ENCODE results near the gene IL4R.
"Not testable (repeated sequence)": the region's sequence is repeated elsewhere in the genome, so short reads cannot be mapped to it uniquely, and the experiment has no call there.

Gene IL4R

DNA sequence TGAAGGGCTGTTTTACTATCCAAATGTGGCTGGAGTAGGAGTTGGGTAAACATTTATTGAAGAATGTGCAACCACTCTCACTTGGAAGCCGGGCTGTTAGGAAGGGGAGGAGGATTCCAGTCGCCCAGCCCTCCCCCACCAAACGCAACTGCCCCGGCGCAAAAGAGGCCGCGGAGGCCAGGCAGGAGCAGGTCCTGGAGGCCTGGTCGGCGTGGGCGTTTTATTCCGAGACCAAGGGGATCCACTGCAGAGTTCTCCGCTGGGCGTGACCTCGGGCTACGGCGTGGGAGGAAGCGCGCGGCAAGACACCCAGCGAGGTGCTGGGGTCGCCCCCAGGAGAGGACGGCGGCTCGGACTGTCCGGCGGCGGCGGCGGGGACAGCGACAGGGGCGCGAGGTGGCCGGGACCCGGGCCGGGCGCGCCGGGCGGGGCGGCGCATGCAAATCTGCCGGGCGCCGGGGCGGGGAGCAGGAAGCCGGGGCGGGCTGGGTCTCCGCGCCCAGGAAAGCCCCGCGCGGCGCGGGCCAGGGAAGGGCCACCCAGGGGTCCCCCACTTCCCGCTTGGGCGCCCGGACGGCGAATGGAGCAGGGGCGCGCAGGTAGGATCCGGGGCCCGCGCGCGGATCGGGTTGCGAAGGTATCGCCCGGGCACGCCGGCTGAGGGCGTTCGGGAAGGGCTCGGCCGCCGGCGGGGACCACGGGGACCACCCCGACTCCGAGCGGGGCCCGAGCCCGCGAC is at the start of gene IL4R:
IL4R (plus strand) TSS at position 553 of the 739 bp plus-strand sequence. CDS start 26,230 bp downstream, outside the sequence.
- peak in 4 of 56 donors; percentile 12 to 47 (median 26) for DNase-seq

DNA sequence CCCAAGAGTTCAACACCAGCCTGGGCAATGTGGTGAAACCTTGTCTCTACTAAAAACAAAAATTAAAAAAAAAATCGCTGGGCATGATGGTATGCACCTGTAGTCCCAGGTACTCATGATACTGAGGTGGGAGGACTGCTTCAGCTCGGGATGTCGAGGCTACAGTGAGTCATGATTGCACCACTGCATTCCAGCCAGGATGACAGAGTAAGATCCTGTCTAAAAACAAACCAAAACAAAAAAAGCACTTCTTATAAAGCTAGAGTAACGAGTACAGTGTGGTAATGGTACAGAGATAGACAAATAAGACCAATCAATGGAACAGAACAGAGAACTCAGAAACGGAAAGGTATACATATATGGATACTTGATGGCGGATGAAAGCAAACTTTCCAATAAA is 49.6 kb upstream of the IL4R start:
- DNase-seq, result no peak

DNA sequence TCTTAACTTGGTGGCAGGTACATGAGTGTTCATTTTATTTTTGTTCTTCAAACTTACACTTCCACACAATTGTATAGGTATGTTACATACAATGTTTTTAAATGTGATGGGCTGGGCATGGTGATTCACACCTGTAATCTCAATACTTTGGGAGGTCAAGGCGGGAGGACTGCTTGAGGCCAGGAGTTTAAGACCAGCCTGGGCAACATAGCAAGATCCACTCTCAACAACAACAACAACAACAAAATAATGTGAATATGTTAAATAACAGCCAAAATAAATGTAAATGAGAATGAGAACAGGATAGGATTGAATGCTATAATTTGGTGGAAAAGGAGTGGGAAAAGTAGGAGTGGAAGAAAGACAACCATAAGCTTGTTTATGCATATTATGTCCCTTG is 47.8 kb upstream of the IL4R start:
- DNase-seq, result no peak

DNA sequence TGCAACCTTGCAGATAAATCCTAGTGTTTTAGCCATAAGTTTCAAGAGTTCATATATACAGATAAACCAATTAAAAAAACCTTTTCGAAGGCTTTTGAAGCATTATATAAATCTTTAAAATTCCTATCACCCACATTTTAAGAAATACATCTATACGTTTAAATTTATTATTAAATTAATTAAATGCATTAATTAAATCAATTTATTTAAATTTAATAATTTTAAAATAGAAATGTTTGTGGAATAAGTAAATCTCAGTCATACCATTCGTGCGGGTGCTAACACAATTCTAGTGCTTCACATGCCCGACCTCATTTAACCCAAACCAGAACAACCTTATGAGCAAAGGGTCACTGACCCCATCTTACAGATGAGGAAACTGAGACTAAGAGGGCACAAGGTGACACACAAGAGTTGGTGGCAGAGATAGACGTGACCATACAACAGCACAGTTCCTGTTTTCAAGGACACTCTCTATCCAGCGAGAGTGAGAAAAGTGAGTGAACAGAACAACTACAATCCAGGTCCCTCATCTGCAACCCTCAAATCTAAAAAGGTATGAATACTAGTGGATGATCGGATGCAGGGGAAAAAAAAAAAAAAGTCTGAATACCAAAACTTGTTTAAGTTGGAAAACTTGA is 46.6 kb upstream of the IL4R start:
- DNase-seq, result no peak

DNA sequence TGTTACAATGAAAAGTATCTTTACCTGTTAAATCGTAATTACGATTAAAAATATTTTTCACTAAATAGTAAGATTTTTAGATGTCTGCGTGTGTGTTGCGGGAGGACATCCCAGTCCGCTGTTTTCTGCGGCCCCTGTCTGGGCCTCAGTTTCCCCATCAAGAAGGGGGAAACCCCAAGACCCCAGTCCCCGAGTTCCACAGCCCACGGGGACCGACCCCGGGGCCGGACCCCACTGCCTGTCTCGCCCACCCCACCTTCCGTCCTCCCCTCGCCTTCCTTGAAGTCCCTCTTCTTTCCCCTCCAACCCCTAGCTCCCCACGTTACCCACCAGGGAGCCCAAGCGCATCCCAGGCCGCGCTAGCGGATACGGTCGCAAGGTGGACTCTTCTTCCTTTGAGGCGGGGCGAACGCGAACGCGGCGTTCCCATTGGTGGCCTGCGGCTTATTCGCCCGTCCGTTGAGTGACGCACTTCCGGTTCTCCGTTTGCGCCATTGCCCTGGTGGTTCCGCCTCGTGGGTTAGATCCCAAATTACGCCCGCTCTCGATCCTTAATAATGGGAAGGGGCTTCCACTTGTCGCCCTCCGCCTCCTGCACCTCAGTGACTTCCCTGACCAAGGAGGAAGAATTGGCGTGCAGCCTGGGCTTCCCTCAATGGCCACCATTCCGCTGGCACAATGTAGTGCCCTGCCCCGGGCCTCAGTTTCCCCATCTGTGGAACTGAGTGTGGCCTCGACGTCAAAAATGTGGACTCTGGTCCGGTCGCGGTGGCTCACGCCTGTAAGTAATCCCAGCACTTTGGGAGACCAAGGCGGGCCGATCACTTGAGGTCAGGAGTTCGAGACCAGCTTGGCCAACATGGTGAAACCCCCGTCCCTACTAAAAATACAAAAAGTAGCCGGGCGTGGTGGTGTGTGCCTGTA is 45.1 kb upstream of the IL4R start, which contains the start of gene NSMCE1:
NSMCE1 (minus strand) TSS at position 397 of the 924 bp plus-strand sequence. CDS start 11,202 bp downstream, outside the sequence.
- peak; percentile 34 to 98 (median 89) for DNase-seq

DNA sequence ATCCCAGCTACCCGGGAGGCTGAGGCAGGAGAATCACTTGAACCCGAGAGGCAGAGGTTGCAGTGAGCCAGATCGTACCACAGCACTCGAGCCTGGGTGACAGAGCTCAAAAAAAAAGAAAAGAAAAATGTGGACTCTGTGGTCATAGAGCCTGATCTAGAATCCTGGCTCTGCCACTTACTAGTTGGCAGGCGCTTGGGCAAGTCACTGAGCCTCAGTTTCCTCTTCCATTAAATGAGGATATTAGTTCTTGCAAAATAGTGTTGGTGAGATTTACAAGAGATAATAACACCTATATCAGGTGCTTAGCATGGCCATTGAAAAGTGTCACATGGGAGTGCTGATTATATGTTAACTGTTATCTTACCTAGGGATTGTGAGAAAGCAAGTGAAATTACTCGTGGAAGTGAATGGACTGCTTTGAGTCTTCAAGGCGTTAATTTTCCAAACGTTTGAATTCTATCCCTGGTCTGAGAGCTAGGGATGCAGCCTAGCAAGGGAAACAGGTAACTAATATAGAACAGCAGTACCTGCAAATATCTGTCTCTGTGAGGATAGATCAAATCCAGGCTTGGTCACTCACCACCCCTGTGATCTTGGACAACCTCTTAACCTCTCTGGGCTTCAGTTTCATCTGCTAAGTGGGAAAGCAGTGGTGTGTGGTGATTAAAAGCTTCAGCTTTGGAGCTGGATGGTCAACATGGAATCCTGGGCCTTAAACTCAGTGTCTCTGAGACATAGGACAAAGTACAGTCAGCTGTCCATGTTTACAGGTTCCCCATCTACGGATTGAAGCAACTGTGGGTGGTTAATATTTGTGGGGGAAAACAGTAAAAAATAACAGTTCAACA is 44.2 kb upstream of the IL4R start:
- no peak for DNase-seq

DNA sequence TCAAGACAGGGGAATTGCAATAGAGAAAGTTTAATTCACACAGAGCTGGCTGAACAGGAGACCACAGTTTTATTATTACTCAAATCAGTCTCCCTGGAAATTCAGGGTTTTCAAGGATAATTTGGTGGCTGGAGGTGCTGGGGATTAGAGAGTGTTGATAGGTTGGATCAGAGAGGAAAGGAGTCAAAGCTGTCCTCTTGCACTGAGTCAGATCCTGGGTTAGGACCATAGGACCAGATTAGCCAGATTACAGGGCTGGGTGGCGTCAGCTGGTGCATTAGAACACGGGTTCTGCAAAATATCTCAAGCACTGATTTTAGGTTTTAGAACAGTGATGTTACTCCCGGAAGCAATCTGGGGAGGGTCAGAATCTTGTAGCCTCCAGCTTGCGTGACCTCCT is 43.4 kb upstream of the IL4R start:
- DNase-seq, result no peak

DNA sequence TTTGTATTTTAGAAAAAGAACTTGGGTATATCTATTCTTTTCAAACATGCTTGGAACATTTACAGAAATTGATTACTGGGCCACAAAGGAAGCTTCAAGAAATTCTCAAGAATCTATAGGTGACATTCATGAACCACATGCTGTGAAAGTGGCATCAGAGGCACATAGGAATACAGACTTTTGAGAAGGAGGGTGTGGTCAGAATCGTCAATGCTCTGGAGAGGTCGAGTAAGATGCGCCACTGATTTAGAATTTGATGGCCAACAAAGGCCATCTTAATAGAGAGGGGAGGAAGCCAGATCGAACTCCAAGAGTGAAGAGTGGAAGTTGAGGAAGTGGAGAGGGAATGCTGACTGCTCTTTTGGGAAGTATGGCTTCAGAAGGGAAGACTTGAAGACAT is 41.7 kb upstream of the IL4R start:
- DNase-seq, result no peak

DNA sequence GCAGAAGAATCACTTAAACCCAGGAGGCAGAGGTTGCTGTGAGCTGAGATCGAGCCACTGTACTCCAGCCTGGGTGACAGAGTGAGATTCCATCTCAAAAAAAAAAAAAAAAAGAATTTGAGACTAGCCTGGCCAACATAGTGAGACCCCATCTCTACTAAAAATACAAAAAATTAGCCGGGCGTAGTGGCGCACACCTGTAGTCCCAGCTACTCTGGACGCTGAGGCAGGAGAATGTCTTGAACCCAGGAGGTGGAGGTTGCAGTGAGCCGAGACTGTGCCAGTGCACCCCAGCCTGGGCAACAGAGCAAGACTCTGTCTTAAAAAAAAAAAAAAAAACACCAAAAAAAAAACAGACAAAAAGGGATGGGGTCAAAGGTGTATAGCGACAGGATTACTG is 41.1 kb upstream of the IL4R start:
- DNase-seq, result not testable (repeated sequence)

DNA sequence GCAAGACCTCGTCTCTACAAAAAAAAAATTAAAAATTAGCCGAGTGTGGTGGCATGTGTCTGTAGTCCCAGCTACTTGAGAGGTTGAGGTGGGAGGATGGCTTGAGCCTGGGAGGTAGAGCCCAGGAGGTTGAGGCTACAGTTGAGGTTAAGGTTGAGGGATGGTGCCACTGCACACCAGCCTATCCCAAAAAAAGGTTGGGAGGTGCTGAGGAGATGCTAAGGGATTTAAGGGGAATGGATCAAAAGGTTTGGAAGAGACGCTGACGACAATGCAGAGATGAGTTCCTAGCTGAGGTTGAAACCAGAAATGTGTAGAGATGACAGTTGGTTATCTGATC is 40.5 kb upstream of the IL4R start:
- DNase-seq, result no peak

DNA sequence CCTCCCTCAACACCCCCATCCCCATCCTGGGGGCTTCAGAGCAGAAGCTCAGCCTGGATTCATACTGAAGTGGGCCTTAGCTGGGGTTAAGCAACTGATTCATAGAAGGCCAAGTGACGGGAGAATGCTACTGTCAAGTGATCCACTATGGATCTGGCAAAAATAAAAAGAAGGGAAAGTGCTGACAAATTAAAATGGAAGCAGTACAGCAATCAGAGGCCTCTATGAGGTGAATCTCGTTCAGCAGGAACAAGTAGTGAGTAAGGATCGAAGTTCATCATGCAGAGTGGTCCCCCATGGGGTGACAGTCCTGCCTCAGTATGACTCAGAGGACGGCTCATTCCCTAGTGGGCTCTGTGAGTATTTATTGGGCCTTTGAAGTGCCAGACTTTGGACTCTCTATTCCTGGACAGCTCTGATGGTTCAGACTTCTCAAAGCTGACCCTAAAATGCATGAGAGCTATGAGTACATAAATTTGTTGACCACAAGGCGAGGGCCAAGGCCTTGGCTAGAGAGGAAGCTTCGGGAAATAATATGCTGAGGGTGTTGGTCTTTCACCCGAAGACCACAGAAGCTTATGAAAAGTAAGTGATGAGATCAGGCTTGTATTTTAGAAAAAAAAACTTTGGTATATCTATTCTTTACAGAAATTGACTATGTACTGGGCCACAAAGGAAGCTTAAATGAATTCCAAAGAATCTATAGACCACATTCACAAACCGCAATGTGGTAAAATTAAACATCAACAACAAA is 39.9 kb upstream of the IL4R start:
- no peak for DNase-seq

DNA sequence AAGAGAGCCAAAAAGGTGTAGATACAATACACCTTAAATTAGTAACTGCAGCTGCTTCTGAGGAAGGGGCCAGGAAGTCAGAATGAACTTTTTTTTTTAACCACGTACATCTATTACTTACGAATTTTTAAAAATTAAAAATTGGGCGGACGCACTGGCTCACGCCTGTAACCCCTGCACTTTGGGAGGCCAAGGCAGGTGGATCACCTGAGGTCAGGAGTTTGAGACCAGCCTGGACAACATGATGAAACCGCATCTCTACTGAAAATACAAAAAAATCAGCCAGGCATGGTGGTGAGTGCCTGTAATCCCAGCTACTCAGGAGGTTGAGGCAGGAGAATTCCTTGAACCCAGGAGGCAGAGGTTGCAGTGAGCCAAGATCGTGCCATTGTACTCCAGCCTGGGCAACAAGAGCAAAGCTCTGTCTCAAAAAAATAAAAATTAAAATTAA is 39.3 kb upstream of the IL4R start:
- not testable (repeated sequence) for DNase-seq

DNA sequence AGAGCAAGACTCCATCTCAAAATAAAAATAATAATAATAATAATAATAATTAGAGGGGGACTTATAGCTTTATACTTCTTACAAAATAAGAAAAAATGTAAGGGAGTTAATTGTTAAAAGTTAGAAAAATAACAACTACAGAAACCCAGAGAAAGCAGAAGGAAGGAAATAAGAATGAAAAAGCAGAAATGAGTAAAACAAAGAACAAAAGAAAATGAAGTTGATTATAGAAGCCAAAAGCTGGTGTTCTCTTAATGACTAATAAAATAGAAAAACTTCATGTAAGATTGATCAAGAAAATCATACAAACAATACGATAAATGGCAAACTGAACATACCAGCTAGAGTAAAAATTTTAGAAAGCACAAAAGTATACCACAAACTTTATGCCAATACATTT is 38.4 kb upstream of the IL4R start:
- no peak for DNase-seq

DNA sequence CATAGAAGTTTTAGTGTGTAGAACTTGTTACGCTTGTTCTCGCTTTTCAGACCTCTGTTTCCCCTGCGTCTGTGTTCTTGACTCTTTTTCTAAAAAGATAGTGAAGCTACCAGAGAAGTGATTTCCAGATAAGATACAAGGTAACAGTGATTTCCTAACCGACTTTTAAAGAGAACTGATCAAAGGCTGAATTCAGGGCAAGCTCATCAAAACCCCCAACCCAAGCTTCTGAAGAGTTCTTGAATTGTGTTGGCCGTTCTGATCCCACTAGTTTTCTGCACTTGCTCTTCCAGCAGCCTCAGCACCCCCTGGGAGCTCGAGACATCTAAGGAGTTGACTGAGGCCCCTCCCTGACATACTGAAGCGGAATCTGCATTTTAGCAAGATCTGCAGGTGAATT is 32.5 kb upstream of the IL4R start:
- no peak for DNase-seq

DNA sequence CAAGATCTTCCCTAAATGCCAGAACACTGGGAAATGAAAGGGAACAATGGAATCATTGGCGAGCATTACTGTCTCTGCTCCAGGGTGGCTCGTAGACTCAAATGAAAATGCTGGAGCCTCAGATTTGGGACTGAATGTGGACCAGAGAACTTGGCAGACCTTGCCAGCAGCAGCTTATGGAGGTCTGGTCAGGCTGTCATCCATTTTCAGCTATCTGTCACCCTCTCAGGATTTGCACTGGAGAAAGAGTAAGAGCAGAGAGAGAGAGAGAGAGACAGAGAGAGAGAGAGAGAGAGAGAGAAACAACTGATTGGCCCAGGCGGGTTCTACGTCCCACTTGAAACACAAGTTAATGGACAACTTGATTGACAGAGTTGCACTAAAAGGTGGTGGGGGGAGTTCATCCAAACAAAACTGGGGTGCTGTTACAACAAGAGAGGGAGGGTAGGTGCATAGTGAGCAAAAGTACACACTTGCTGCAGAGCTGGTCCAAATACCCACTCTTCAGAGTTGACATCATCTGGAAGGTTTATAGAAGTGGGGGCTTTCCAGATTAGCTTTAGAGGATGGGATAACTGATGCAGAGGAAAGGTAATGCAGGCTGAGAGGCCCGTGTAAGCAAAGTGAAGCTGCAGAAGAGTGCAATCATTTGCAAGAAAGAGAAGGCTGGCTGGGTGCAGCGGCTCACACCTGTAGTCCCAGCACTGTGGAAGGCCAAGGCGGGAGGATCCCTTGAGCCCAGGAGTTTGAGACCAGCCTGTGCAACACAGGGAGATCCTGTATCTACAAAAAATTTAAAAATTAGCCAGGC is 28.7 kb upstream of the IL4R start:
- DNase-seq, result peak in 2 of 56 donors; percentile 10 to 25

DNA sequence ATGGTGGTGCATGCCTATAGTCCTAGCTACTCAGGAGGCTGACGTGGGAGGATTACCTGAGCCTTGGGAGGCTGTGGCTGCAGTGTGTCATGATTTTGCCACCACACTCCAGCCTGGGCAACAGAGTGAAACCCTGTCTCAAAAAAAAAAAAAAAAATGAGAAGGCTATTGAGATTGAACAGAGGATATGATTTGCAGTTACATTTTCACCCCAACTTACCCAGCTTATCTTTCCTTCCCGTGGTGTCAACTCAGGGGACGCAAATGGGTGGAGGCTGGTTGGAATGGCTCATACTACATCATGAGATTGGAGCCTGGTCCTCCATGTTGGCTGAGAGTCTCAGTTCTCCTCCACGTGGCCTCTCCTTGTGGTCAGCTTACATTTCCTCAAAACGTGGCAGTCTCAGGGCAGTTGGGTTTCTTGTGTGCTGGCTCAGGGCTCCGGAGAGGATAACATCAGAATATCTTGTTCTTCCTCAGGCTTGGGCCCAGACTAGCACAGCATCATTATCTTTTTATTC is 28.0 kb upstream of the IL4R start:
- peak in 10 of 56 donors; percentile 1 to 37 (median 10) for DNase-seq

DNA sequence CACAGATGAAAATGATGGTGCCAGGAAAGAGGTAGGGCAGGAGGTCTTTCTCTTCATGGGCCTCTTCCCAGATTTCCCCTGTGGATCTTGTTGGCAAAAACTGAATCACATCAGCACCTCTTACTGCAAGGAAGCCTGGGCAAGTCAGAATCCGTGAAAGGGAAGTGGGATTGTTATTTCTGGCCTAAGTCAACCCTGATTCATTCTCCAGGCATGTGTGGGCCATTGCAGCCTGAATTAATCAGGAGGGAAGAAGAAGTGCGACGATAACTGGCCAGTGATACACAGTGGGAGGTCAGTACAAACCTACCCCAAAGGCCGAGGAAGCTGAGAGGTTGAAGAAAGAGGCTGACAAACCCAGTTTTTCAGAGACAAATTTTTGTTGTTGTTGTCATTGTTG is 27.3 kb upstream of the IL4R start:
- DNase-seq, result peak in 4 of 56 donors; percentile 1 to 8 (median 4)

DNA sequence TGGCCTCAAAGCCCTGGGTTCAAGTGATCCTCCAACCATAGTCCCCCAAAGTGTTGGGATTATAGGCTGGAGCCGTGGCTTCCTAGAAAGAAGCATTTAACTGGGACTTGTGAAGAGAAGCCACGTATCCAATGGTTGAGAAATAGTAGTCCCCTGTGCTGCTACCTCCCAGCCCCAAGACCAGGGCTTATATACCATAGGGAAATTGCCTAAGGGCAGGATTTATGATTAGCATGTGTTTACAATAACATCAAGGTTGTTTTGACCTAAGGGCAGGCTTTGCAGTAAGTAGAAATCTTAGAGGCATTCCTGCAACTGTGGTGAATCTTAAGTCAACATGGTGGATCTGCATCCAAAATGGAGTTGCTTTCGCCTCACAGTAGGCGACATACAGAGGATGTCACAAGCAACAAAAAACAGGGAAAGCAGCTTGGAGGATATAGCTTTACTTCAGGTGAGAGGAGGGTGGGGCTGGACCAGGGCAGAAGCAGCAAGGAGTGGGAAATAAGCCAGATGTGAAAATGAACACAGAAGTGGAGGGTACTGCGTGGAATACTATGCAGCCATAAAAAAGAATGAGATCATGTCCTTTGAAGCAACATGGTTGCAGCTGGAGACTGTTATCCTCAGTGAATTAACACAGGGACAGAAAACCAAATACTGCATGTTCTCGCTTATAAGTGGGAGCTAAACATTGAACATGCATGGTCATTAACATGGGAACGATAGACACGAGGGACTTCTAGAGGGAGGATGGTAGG is 26.5 kb upstream of the IL4R start:
- DNase-seq, result no peak
